GM12878 (cell line): ENCODE results near the gene MEGF9. TPM values are rescaled to one million over a fixed set of nuclear protein-coding genes. Genes with fewer than 3 reads are reported as not detected.

ENCODE experiments used
- ATAC-seq: fragments of 200-7000 bp; cut with Tn5 transposase; 3 replicates; pipeline ENCODE4 v1.9.1; 2020; ENCODE audit warnings: mild to moderate bottlenecking, moderate library complexity
- BruUV-seq: library from RNA; stranded (reverse); fragments of 400-500 nt; replicated peaks from 2 replicates; lab custom pipeline; 2021; lab: Mats Ljungman, UMichigan
- CTCF ChIA-PET: fragments of 300-600 bp; sonication (Branson Sonifier 250); formaldehyde crosslinking; extraction: SDS; loops from one replicate; lab custom pipeline; 2021; ENCODE audit warnings: inconsistent platforms; lab: Yijun Ruan, JAX
- POLR2A ChIA-PET: fragments of 350-600 bp; formaldehyde crosslinking; extraction: SDS; loops from one replicate; lab custom pipeline; 2021; ENCODE audit warnings: inconsistent platforms; lab: Charles Lee
- RAD21 ChIA-PET: fragments of 300-600 bp; sonication (Branson Sonifier 250); formaldehyde crosslinking; loops from one replicate; lab custom pipeline; 2023; ENCODE audit warnings: antibody characterized with exemption; ENCODE audit not compliant: unreplicated experiment; lab: Charles Lee
- SMC1A ChIA-PET: fragments of 300-600 bp; sonication (Branson Sonifier 250); formaldehyde crosslinking; loops from one replicate; lab custom pipeline; 2023; ENCODE audit not compliant: unreplicated experiment, uncharacterized antibody; lab: Charles Lee
- DNase-seq: peaks from one replicate; pipeline ENCODE4 v3.0.0-alpha.2; 2011; ENCODE audit warnings: low read depth, low spot score
- FAIRE-seq: peaks from 3 replicates; lab custom pipeline; 2011; peaks lifted over from hg19 to GRCh38; lab: Jason Lieb, UNC
- H2AFZ ChIP-seq: 2 replicates; pipeline ENCODE4 v1.6.0; 2011; ENCODE audit warnings: low read depth, low read length, control low read depth; ENCODE audit not compliant: control insufficient read depth
- H3K27ac ChIP-seq: 2 replicates; pipeline ENCODE4 v1.5.1; 2011; ENCODE audit warnings: control low read depth; ENCODE audit not compliant: control insufficient read depth, insufficient read depth
- H3K27me3 ChIP-seq, 2 experiments: replicated peaks in 1 of 2; 2 replicates each; pipeline versions ENCODE4 v1.6.0 to v1.6.1; 2011; ENCODE audit warnings: low read length in 1 of 2; ENCODE audit not compliant: control insufficient read depth in 2 of 2, insufficient read depth in 2 of 2
- H3K36me3 ChIP-seq, 2 experiments: 2 replicates each; pipeline ENCODE4 v1.5.1; 2011; ENCODE audit warnings: low read length in 1 of 2; ENCODE audit not compliant: control insufficient read depth in 2 of 2, insufficient read depth in 2 of 2
- H3K4me1 ChIP-seq: 2 replicates; pipeline ENCODE4 v1.6.1; 2011; ENCODE audit warnings: mild to moderate bottlenecking, low read length, moderate library complexity, mixed read lengths; ENCODE audit not compliant: control insufficient read depth, insufficient read depth
- H3K4me2 ChIP-seq: 2 replicates; pipeline ENCODE4 v1.6.0; 2011; ENCODE audit warnings: control low read depth; ENCODE audit not compliant: control insufficient read depth, insufficient read depth
- H3K4me3 ChIP-seq: fragments of 200-600 bp; sonication (generic); 2 replicates; pipeline ENCODE4 v1.5.1; 2016
- H3K79me2 ChIP-seq: 2 replicates; pipeline ENCODE4 v1.6.0; 2011; ENCODE audit warnings: low read length; ENCODE audit not compliant: control insufficient read depth, insufficient read depth
- H3K9ac ChIP-seq: 2 replicates; pipeline ENCODE4 v1.8.0; 2011; ENCODE audit warnings: low read length, control low read depth, mixed read lengths; ENCODE audit not compliant: control insufficient read depth, insufficient read depth
- H3K9me3 ChIP-seq: replicated peaks from 3 replicates; pipeline ENCODE4 v1.5.1; 2011; ENCODE audit warnings: mild to moderate bottlenecking, low read length; ENCODE audit not compliant: control insufficient read depth, insufficient read depth
- H4K20me1 ChIP-seq: 2 replicates; pipeline ENCODE4 v1.6.0; 2011; ENCODE audit not compliant: control insufficient read depth, insufficient read depth
- HCFC1 ChIP-seq: fragments of 150-350 bp; IDR thresholded peaks from 2 replicates; pipeline ENCODE4 v1.6.1; 2014; ENCODE audit warnings: low read length
- KDM1A ChIP-seq: fragments of 200-600 bp; sonication (generic); IDR thresholded peaks from 2 replicates; pipeline ENCODE4 v1.6.1; 2016; ENCODE audit warnings: borderline replicate concordance
- NR2F1 ChIP-seq: fragments of 450-650 bp; conservative IDR thresholded peaks from 2 replicates; pipeline ENCODE4 v1.6.1; 2017; ENCODE audit warnings: mild to moderate bottlenecking
- REST ChIP-seq: IDR thresholded peaks from 2 replicates; pipeline ENCODE4 v1.6.1; 2012; ENCODE audit warnings: mild to moderate bottlenecking, low read depth, low read length
- RUNX3 ChIP-seq: IDR thresholded peaks from 2 replicates; pipeline ENCODE4 v1.6.1; 2012; ENCODE audit warnings: low read length, inconsistent platforms
- SPI1 ChIP-seq: IDR thresholded peaks from 2 replicates; pipeline ENCODE4 v1.6.1; 2011; ENCODE audit warnings: low read depth, mild to moderate bottlenecking, low read length, moderate library complexity, borderline replicate concordance; ENCODE audit not compliant: insufficient read depth
- YBX1 ChIP-seq: fragments of 450-650 bp; IDR thresholded peaks from 2 replicates; pipeline ENCODE4 v1.6.1; 2016; ENCODE audit warnings: antibody characterized with exemption
- WGBS: methylation state at CpG from one replicate; pipeline ENCODE4 v1.1.6; 2016; ENCODE audit warnings: low lambda C conversion rate; ENCODE audit not compliant: insufficient replicate concordance, insufficient coverage; ENCODE audit errors: missing lambda C conversion rate; 5-methylcytosine and 5-hydroxymethylcytosine counted together
- in situ Hi-C: fragments of 300-500 bp; cut with MboI; formaldehyde crosslinking; loops from 9 replicates; pipeline ENCODE4 v1.14.3; 2018; ENCODE audit warnings: mixed read lengths
- intact Hi-C: fragments of 100-400 bp; cut with micrococcal nuclease; formaldehyde crosslinking; loops from one replicate; pipeline ENCODE4 v1.14.2; 2022; ENCODE audit not compliant: unreplicated experiment
- polyA plus RNA-seq, 11 experiments: library from polyadenylated mRNA; depleted of rRNA in 4 of 11; unstranded in 6 of 11; stranded (reverse) in 5 of 11; fragments of >200 nt; fragmentation: Nextera tagmentation in 4 of 11; fragmentation: Illumina TruSeq in 1 of 11; extraction: Ambion mirVana in 4 of 11; extraction: Trizol in 1 of 11; gene quantifications; 1 replicate in 1 of 11; 2 replicates in 10 of 11; pipeline versions ENCODE4 v1.2.1 to v1.2.3, GENCODE V29; 2011 to 2016; ENCODE audit warnings: inconsistent platforms in 2 of 11, missing spikeins in 2 of 11, low read depth in 1 of 11
- total RNA-seq, 4 experiments: library from RNA; depleted of rRNA in 3 of 4; stranded (reverse); fragments of >200 nt in 3 of 4; fragmentation: Illumina TruSeq in 1 of 4; extraction: Trizol in 1 of 4; gene quantifications; 2 replicates each; pipeline versions ENCODE4 v1.2.1 to v1.2.3, GENCODE V29; 2013 to 2021
- TF ChIP-seq, protein P1 (sequence below): IDR thresholded peaks from 2 replicates; pipeline ENCODE4 v1.6.1; 2012; ENCODE audit warnings: improper control_type of control experiment, low read depth, low read length; ENCODE audit not compliant: insufficient replicate concordance

MEGF9 gene
- total and polyA plus RNA-seq, 10 of the 15 experiments (the other 5 are each of a cell fraction or from before 2014, with no cell fraction given), result 0.71 to 5.1 (median 2.6) TPM

GRCh38 chr9:120730654-120731514 is 16.6 kb upstream of the MEGF9 start:
- ChIA-PET POLR2A (no interaction called here), RAD21 (no interaction called here), CTCF (interaction anchor here (1.1 to 1.9 kb wide), 5 partner anchors 16 to 292 kb away, joined by 3 to 5 read pairs (median 3); partner anchors contain the start of gene MEGF9), SMC1A (interaction anchor here (0.7 to 1.4 kb wide), 2 partner anchors 29 to 128 kb away, joined by 3 to 6 read pairs; no protein-coding TSS in a partner anchor)
- Histone ChIP-seq H2AFZ (no peak overlapping the region), H3K27me3 (no peaks in the 10 kb centered on the region), H3K9ac (no peak overlapping the region), H3K36me3 (no peaks in the 10 kb centered on the region), H3K4me1 (peaks cover 17% of the 10 kb centered on the region), H3K27ac (no peak overlapping the region), H3K79me2 (no peaks in the 10 kb centered on the region), H4K20me1 (no peaks in the 10 kb centered on the region), H3K4me2 (no peak overlapping the region), H3K9me3 (no peaks in the 10 kb centered on the region), H3K4me3 (no peak overlapping the region)
- BruUV-seq, result no TSS peak
- WGBS, result 68% methylated on average over 7 of the region's 7 CpGs
- in situ Hi-C loops (no loop called here), intact Hi-C loops (no loop called here)
- TF ChIP-seq, protein P1, sequence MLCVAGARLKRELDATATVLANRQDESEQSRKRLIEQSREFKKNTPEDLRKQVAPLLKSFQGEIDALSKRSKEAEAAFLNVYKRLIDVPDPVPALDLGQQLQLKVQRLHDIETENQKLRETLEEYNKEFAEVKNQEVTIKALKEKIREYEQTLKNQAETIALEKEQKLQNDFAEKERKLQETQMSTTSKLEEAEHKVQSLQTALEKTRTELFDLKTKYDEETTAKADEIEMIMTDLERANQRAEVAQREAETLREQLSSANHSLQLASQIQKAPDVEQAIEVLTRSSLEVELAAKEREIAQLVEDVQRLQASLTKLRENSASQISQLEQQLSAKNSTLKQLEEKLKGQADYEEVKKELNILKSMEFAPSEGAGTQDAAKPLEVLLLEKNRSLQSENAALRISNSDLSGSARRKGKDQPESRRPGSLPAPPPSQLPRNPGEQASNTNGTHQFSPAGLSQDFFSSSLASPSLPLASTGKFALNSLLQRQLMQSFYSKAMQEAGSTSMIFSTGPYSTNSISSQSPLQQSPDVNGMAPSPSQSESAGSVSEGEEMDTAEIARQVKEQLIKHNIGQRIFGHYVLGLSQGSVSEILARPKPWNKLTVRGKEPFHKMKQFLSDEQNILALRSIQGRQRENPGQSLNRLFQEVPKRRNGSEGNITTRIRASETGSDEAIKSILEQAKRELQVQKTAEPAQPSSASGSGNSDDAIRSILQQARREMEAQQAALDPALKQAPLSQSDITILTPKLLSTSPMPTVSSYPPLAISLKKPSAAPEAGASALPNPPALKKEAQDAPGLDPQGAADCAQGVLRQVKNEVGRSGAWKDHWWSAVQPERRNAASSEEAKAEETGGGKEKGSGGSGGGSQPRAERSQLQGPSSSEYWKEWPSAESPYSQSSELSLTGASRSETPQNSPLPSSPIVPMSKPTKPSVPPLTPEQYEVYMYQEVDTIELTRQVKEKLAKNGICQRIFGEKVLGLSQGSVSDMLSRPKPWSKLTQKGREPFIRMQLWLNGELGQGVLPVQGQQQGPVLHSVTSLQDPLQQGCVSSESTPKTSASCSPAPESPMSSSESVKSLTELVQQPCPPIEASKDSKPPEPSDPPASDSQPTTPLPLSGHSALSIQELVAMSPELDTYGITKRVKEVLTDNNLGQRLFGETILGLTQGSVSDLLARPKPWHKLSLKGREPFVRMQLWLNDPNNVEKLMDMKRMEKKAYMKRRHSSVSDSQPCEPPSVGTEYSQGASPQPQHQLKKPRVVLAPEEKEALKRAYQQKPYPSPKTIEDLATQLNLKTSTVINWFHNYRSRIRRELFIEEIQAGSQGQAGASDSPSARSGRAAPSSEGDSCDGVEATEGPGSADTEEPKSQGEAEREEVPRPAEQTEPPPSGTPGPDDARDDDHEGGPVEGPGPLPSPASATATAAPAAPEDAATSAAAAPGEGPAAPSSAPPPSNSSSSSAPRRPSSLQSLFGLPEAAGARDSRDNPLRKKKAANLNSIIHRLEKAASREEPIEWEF, result no peak
- peak; percentile 42; the same call in 1 of the 2 replicates for TF ChIP-seq RUNX3
- no peak for TF ChIP-seq SPI1
- TF ChIP-seq YBX1, result no peak
- no peak for TF ChIP-seq REST
- no peak for TF ChIP-seq HCFC1
- no peak for TF ChIP-seq KDM1A
- TF ChIP-seq NR2F1, result peak; percentile 84
- DNase-seq (no peak), ATAC-seq (peak; percentile 82), FAIRE-seq (no peak)
